DND-41 (cell line): ENCODE data around the gene ITGA7.

Experiments used
- CTCF ChIP-seq: IDR thresholded peaks from 2 replicates; pipeline ENCODE4 v1.5.1; 2012; ENCODE audit warnings: borderline replicate concordance, low read length, moderate library complexity, mild to moderate bottlenecking; ENCODE audit not compliant: poor library complexity, severe bottlenecking; ENCODE audit errors: extremely low read depth
- EZH2 ChIP-seq: IDR thresholded peaks from 3 replicates; pipeline ENCODE4 v1.6.1; 2012; ENCODE audit warnings: borderline replicate concordance, low read depth, mild to moderate bottlenecking, moderate library complexity, low read length, inconsistent platforms; ENCODE audit not compliant: severe bottlenecking

- no peak for TF ChIP-seq EZH2
- TF ChIP-seq CTCF = no peak
Observed at GRCh38 chr12:55722948-55723347, 15.2 kb upstream of the ITGA7 start.
